NCI-H748 (cell line): ENCODE measurements around the gene IFIH1.
A peak's percentile ranks its signal among the peaks of the same experiment; 100 is the strongest.

Experiments
- DNase-seq: peaks from one replicate; lab custom pipeline; 2025; ENCODE audit not compliant: unreplicated experiment; lab: John Stamatoyannopoulos, UW

The IFIH1 gene

DNA sequence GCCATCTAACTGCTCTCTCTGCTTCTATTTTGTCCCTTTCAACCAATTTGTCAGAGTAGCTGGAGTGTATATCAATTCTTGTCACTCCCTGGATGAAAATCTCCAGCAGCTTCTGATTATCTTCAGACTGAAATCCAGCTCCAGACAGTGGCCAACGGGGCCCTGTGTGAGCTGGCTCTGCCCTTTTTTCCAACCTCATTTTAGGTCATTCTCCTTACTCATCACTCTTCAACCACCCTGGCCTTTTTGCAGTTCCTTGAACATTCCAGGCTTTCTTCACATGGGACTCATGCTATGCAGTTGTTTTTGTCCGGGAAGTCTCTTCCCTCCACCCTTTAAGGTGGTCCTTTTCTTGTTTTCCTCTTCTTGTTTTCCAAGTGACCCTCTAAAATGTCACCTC, 59.8 kb downstream of the IFIH1 start:
- DNase-seq = no peak

DNA sequence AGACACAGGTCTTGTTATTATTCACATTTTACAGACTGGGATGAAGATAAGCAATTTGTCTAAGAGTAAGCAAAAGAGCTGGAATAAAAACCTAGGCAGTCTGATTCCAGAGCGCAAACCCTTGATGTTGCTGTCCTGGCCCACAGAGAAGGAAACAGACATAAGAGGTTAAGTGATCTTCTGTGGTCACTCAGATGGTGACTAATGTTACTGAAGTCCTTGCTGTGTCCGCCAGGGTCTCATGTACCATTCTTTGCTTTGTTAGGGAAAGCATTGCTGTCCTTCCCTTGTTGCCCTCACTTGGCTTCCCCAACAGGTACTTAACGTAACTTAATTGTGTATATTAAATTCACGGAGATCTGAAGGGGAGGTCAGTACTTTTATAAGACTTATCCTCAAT, 60.3 kb downstream of the IFIH1 start:
- DNase-seq = no peak

DNA sequence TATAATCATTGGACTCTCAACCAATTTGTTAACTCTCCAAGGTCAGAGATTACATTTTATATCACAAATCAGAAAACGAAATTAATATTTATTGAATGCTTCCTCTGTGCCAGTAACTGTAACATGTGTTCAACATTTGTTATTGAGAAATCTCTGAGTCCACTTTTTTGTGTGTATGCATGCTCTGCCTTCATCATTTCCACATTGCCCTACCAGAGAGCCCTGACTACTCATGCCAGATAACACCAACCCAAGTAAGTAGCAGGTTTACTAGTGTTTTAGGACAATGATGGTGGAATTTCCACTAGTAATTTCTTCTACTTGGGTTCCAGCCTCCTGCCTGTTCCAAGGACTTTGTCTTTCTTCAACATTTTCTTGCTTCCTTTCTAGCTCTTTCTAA, 61.1 kb downstream of the IFIH1 start:
- DNase-seq = no peak

DNA sequence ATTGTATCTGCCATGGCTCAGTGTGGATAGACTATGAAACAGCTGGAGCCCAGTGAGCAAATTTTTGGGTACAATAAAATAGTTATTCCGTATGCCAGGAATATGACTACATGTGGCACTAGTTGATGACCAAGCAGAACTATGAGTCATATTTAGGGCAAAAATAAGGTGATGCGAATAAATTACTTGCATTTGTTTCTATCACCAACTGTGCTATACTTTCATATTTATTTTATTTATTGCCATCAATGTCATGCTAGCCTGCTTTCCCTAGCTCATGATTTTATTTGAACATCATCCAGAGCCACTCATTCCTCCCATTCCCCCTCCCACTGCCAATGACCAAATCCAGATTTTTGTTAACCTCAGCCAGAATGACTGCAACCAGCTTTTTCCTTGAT, 61.9 kb downstream of the IFIH1 start:
- no peak for DNase-seq

DNA sequence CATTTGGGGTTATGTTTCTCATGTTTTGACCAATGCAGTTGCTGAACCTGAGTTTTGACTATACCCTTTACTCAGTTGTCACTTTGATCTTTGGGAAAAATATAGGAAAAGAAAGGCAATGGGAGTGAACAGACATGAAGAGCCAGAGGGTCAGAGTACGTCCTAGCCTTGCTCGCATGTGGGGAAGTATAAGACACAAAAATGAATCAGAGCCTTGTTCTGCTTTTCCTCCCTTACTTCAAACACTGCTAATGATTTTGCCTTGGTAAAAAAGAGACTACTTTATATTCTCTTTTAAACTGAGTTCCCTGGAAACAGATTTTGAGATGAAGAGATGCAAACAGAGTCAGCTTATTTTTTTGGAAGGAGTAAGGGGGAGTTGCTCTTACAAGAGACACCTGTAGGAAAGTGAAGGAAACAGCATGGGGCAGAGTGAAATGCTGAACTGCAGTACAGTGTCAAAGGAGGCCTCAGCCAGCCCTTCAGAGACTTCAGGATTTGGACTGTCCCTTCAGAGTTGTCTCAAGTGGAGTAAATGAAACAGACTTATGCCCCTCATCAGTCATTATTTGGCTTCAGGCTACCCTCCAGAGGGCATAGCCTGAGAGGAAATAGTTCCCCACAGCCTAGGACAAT, 64.1 kb downstream of the IFIH1 start:
- DNase-seq = no peak

DNA sequence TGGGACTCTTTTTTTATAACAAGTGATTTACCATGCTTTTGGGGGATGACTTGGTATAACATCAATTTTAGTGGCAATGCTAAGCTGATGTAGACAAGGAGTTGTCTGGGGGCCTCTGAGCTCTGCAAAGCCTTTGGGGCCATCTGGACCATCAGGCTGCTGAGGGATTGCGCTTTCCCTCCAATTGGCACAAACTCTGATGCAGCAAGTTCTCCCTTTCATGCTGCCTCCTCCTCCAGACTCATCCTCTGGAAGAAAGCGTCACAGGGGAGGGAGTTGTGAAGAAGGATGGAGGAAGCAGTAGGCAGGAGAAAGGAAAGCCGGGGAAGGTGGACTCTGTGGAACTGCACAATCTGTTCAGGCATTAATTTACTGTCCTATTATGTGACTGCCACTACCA, 65.0 kb downstream of the IFIH1 start:
- no peak for DNase-seq

DNA sequence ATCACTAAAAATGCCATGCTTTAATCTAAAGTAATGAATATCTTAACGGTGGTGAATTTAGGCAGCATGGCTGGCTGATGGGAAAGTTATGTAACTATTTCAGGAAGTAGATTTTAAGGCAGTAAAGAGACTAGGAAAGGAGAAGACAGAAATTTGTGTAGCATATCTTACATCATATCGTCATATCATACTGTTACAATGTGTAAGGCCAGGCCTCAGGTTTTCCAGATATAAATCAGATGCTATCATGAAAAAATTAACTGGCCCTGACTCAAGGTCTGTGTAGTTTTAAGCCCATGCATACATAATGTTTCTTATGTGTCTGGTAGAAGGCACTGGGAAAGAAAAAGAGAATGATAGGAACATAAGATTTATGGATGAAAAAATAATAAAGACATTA, 66.3 kb downstream of the IFIH1 start:
- DNase-seq = no peak

DNA sequence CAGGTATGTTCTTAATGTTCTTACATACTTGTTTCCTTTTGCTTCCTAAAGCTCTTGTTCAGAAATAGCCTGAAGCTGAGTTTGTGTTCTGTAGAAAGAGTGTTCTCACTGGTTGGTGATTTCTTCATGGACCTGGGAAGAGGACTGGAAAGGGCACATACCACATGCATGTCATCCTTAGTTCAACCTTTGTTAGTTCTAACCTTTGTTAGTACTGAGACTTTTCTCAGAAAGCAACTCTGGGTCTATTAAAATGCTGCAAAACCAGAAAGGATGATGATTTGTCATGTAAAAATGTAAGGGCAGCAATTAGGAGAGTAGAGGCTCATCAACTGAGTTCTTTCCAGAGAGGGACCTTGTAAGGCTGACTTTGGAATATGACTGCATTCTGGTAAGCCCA, 72.7 kb downstream of the IFIH1 start:
- DNase-seq = no peak

DNA sequence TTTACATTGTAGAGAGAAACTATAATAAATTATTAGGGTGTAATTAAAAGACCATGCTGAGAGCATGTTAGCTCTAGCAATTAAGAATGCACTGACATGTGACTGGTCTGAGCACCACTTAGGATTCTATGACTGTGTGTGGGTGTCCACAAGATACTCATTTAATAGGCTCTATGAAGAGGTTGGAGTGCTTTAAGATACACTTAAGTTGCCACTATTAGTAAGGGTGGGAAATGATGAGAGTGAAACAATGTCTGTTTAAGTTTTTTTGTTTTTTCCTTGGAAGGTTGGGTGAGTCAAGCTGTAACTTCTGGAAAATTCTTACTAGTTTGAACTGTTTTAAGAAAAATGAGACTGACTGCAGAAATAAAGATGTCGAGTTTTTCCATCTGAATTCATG, 73.4 kb downstream of the IFIH1 start:
- DNase-seq = no peak

DNA sequence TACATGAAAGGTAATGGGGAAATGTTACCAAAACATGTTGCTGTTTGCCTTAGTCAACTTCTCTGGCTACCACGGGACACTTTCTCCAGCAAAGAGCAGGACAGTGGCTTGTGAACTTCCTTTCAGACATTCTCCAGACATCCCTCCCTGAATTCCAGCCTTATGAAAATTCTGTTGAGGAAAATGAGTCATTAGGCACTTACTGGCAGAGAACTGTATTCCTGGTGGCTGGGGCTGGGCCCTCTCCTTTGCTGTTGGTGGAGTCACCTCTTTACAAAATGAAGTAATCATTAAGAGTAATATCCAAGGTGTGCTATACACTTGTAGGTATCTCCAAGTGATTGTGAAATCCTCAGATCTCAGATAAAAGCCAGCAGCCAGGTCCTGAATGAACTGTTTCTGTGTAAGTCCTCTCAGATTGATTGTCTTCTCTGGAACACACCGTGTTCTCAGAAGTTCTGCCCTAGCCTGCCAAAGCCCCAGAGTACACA, 73.9 kb downstream of the IFIH1 start:
- DNase-seq = no peak

DNA sequence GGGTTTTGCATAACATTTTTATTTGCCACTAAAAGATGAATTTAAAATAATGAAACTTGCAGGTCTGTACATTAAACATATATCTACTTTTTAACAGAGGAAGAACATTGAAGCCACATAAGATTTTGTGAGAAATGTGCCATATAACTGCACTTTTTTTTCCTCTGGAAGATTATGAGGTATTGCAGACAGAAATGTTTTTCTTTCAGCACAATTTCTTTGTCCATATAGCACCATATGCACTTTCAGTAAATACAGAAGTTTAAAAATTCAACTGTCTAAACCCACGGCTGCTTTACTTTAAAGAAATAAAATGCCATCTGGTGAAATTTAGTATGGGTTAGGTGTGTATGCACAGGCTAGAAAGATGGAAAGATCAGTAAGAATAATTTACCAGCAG, 74.8 kb downstream of the IFIH1 start:
- no peak for DNase-seq

DNA sequence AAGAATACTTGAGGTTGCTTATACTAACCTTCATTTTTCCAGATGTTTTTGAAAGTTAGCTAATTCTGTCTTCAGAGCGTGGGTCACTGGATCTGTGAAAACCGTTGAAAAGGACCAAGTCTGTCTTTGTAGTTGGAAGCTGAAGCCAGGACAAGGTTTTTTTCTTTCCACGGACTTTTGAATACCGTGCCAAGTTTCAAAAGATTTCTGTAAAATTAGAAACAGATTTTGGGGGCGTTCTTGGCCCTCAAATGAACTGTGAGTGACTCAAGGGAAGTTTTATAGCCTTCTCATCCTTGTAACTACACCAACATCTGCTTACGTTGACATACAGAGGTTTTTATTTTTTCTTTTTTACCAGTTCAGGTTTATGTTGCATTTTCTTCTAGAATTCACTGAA, 75.2 kb downstream of the IFIH1 start, which contains the start of gene FAP:
Gene FAP, minus strand, starts transcription at position 152 of the 400 bp plus-strand sequence. Its CDS starts 118 bp downstream, at position 34.
- no peak for DNase-seq

DNA sequence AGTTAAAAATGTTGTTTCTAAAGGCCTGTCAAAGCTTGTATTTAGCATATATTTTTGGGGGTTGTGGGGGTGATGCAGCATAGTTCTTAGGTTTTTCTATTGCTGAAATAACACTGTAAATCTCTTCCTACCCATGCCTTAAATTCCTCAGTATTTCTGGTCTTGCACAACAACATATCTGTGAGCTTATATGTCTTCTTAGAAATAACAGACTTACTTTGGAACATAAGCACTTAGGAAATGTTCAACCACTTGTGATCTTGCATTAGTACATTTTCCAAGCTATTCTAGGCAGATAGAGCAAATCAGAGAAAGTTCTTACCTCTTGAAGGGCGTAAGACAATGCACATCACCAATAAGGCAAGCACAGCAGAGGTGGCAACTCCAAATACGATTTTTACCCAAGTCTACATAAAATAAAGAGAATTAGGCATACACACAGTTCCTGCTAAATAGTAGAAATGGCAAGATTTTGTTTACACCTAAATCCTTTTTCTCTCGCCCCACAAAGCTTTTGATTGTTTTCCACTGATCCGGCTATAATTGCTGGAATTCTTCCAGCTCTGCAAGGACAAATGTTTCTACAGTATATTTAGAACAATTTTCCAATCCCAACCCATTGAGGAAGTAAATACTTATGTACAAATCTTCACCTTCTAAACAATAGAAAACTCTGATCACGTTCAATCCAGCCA, 75.8 kb downstream of the IFIH1 start:
- peak; percentile 19 for DNase-seq

DNA sequence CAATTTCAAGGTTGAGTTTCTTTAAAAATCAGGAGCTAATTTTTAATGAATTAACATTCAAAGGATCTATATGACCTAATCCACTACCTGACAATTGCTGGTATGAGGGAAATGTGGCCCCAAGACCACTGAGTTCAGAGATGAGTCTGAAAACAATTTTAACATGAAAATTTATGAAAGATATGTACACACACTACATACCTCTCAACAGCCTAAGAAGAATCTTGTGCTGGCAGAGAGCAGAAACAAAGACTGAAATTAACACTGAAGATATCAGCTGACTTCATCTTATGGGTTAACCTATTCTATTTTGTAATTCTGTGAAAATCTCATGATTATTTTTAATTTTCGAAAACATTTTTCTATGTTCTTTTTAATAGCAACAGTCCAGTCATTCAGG, 76.9 kb downstream of the IFIH1 start:
- no peak for DNase-seq

DNA sequence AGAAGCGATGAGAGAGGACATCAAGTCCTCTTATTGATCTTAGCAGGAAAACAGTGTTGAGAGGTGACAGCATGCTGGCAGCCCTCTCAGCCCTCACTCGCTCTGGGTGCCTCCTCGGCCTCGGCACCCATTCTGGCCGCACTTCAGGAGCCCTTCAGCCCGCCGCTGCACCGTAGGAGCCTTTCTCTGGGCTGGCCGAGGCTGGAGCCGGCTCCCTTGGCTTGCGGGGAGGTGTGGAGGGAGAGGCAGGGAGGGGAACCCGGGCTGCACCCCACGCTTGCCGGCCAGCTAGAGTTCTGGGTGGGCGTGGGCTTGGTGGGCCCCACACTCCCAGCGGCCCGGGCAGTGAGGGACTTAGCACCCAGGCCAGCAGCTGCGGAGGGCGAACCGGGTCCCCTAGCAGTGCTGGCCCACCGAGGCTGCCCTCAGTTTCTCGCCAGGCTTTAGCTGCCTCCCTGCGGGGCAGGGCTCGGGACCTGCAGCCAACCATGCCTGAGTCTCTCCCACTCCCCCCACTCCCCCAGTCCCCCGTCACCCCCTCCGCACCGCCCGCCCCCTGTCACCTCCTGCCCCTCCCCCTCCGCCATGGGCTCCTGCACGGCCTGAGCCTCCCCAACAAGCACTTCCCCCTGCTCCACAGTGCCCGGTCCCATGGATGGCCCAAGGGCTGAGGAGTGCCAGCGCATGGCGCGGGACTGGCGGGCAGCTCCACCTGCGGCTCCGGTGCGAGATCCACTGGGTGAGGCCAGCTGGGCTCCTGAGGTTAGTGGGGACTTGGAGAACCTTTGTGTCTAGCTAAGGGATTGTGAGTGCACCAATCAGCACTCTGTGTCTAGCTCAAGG, 83.6 kb downstream of the IFIH1 start:
- no peak for DNase-seq

DNA sequence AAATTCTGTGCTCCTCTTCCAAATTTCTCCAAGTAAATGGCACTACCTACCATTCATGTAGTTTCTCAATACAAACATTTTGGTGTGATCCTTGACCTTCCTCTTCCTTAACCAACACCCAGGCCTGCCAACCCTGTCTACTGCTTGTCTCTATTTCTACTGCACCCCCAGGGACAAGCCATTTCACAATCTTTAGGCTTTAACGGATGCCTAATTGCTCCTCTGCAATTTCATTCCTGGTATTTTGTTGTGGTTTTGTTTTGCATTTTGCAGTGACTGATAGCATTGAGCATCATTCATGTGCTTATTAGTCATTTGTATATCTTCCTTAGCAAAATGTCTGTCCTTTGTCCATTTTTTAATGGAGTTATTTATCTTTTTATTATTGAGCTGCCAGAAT, 85.3 kb downstream of the IFIH1 start:
- no peak for DNase-seq

DNA sequence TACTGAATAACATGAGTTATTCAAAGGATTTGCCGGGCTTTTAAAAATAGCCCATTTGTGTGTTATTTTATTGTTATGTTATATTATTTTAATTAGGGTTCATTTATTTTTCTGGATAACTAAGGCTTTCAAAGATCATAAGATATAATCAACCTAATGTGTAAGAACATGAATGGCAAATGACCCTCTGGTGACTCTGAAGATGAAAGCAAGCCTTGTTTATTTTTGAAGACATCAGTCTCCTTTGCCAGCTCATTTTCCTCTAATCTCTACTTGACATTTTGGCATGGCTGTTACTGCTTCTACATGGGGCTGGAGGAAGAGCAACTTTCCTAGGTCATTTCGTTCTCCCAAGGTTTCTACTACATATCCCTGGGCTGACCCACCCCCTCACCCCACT, 85.8 kb downstream of the IFIH1 start:
- no peak for DNase-seq

DNA sequence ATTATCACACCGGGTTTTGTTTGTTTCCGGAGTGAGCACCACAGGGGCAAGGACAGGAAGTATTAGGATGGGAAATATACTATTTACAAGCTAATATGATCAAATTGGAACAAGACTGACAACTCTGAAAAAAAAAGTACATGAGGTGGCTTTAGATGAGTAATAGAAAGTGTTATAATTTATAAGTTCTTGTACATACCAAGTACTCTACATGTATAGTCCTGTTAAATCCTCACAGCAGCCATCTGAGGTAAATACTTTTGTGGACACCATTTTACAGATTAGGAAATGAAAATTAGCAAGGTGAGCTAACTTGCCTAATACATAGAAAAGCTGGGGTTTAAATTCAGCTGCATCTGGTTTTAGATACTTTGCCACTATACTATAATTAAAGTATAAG, 86.5 kb downstream of the IFIH1 start:
- DNase-seq = no peak

DNA sequence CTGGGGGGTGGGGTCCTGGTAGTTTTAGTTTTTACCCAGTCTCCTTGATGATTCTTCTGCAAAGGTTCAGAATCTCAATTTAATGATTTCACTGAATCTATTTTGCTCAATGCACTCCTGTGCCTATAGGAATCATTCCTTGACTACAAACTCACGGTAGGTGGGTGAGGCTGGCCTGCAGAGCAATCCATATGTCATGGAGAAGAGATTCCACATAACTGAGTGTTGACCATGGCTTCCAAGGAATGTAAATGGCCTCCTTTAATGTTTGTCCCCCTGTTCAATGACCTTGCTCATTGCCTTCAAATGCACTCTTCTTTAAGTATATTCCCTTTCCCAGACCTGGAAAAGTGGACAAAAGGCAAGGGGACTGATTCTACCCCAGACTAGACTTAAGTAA, 87.7 kb downstream of the IFIH1 start:
- no peak for DNase-seq

DNA sequence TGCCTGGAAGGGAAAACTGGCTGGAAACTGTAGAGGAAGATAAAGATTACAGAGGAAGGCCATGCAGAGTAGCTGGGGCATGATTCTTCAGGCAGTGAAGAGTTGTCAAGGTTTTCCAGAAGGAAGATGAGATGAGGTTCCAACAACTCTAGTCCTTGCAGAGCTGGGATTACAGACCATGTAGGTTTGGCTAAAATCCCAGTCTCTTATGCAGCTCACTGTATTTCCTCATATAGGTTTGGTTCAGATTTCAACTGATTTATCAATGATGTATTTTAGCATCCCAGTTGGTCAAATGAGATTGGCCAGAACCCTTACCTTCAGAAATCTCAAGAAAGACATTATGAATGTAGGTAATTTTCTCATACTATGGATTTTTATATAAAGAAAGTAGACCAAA, 91.6 kb downstream of the IFIH1 start:
- no peak for DNase-seq

DNA sequence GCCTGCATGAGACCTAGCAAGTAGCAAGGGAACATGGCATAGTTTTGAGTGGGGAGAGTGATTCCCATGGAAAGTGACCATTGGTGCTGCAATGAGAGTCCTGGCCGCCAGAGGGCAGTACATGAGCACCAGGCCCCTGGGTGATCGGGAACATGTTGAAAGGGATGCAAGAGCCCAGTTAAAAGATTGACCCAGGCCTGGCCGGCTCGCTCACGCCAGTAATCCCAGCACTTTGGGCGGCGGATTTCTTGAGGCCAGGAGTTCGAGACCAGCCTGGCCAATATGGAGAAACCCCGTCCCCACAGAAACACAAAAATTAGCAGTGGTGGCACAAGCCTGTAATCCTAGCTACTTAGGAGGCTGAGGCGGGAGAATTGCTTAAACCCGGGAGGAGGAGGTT, 97.4 kb downstream of the IFIH1 start:
- peak; percentile 21 for DNase-seq

DNA sequence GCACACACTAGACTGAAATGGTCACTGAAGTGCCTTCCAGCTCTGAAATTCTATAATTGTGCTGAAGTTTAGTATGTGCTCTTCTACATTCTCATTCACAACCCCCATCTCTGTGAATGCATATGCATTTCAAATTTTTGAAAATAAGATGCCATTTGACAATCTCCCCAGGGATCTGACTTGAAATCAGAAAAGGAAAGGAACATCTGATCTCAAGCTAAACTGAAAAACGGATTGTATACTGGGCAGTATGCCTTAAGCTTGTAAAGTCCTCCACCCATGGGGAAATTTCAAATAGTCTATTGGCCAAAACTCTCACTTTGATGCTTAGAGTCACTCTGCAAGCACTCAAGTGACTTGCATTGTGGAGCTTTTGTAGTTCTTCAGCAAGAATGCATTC, 98.1 kb downstream of the IFIH1 start:
- DNase-seq = no peak
